ENCODE measurements around the gene ATRIP.

The ATRIP gene

DNA sequence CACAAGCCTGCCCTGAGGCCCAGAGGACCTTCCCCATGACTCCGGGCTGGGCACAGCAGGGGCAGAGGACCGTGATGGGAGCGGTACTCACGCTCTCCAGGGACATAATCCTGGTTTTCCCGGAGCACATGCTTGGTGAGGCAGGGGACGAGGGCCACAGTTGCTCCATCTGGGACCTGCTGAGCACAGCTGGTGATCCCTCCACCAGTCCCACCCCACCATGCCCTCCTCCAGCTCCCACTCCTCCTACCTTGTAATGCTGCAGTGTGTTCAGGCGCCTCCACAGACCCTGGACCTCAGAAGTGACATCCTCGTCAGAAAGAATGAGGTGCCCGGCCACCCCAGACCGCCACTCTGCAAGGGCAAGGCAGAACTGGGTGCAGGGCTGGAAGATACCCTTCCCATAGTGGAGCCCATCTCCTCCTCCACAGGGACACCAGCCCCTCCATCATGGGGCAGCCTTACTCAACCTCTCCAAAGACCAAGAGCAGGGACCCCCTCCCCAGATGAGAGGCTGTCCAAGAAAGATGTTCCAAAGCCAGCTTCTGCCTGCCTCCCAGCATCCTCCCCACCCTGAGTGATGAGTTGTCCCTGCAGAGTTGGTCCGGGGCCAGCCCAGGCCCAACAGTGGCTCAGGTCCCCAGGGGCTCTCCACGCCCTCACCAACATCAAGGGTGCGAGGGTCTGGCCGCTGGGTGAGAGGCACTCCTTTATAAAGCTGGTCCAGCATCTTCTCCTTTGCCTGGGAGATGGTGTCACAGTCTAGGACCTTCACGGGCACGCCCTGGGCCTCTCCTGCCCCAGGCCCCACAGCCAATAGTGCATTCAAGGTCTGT, 36.1 kb upstream of the ATRIP start:
- DNase-seq = no peak

DNA sequence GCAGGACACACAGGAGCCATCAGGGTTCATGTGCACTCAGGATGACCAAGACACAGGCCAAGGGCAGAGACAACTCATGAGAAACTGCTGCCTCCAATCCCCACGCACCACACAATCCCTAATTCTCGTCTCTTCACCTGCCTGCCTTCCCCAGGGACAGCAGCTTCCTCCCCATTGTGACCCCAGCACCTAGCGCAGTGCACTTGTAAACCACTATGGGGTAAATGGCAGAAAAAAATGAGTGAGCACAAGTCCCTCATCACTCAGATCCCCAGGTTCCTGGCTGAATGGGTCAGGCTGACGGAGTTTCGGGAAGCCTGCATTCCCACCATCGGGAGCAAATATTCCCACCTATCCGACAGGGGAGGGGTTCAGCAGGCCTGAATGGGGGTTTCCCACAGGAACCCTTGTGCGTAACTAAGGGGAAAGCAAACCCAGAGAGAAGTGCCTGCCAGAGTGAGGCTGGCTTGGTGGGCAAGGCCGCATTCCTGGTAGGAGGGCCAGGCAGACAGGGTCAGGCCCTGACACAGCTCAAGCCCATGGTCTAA, 35.4 kb upstream of the ATRIP start:
- DNase-seq = no peak

DNA sequence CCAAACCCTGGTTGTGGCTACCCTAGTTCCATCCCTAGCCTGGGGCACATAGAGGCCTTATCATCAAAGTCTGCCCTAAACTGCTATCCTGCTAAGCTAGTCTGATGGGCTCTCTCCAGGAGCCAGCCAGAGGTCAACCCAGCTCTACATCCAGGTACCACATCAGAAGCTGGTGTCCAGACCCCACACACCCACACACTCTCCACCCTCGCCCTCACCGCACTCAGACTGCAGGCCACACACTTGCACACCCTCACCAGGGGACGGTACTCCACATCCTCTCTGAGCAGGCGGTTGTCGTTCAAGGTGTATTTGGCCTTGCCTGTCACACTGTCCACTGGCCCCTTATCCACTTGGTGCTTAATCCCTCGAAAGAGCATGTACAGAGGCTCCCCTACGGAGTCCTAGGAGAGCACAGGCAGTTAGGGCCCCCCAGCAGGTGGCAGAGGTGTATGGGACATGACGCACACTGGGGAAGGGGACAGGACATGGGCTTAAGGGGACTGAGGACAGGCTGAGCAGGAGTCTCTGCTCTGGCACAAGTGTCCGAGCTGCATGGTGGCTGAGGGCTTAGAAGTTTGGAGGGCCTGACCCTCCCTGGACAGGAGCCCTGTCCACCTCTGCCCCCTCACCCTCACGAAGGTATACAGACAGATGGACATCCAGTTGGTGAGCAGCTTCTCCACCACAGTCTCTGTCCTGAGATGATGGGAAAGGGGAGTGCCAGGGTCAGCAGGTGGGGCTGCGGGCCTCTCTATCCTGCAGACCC, 34.7 kb upstream of the ATRIP start:
- no peak for DNase-seq

DNA sequence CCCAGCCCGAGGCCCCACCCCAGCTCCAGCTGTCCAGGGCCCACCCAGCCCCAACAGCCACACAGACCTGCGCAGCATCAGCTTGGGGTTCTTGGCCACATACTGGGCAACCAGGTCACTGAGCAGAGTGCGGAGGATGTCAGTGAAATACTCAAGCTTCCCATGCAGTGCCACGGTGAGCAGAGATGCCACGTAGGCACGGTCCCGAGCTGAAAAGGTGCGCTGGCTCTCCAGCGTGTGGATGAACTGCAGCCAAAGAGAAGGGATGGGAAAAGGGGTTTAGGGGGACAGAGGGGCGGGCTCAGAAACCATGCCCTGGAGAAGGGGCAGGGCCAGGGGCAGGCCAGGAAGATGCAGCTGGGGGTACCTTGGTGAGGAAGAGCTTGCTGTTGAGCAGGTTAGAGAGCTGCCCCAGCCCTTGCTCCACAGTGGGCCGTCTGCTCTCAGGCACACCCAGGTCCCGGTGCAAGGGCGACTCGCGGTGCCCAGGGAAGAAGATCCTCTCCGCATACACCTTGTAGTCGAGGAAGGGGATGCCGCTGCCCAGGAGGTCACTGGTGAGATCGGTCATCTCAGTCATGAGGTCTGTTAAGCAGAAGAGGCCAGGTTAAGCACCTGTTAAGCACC, 34.0 kb upstream of the ATRIP start:
- no peak for DNase-seq

DNA sequence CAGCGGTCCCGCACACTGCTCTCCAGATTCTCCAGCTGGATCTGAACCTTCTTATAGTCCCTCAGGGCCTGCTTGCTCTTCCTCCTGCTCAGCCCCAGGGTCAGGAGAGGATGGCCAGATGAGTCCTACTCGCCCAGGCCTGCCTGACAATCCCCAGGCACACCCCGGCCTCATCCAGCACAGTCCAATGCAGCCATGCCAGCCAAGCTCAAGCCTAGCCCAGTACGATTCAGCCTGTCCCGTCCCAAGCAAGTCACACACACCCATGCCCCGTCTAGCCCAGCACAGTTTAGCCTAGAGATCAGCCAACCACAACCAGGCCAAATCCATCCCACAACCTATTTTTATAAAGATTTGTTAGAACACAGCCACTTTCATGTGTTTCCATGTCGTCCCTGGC, 33.5 kb upstream of the ATRIP start:
- DNase-seq = no peak

DNA sequence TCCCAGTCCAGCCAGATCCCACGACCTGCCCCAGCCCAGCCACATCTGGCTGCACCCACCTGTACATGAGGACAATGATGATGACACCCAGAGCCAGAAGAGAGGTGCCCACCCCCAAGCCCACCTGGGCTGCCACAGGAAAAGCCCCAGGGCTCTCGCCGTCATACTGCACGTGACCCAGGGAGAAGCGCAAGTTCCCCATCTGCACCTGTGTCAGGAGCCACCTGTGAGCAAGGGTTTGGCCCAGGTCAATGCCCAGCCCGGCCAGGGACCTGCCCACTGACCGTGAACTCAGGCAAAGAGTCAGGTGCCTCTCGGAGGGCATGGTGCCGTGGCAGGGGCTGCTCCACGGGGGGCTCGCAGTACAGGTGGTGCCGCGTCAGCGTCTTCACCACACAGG, 32.9 kb upstream of the ATRIP start:
- no peak for DNase-seq

DNA sequence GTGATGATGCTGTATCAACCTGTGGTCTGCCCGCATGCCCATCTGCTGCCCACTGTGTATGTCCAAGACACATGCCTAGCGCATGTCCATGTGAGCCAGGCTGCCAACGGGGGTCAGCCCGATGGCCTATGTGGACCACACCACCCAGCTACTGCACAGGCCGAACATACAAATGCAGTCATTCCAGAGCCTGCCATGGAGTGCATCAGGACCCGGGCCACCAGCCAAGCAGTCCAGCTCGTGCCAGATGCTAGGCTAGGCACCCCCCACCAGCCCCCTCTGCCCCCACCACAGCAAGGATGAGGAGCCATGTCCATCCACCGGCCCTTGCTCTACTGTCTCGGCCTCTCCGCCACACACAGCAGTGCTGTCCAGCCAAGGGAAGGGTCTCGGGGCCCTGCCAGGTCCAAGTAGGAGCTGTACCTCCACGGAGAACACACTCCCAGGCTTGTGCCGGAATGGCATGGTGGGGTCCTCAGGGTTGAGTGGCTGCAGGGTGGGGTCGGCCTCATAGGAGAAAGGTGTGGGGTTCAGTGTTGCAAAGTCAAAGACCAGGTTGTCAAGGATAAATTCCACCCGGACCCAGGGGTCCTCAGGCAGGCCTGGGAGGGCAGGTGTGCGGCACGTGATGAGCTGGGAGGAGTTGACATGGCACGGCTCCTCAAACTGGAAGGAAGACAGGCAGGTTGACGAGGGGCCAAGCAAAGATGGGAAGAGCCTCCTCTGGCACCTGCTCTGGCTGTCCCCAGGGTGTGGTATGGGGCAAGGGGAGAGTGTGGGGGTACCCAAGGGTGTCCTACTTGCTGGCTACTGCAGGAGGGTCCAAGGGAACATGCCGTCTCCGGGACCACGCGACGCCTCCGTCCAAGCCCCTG, 31.9 kb upstream of the ATRIP start:
- no peak for DNase-seq

DNA sequence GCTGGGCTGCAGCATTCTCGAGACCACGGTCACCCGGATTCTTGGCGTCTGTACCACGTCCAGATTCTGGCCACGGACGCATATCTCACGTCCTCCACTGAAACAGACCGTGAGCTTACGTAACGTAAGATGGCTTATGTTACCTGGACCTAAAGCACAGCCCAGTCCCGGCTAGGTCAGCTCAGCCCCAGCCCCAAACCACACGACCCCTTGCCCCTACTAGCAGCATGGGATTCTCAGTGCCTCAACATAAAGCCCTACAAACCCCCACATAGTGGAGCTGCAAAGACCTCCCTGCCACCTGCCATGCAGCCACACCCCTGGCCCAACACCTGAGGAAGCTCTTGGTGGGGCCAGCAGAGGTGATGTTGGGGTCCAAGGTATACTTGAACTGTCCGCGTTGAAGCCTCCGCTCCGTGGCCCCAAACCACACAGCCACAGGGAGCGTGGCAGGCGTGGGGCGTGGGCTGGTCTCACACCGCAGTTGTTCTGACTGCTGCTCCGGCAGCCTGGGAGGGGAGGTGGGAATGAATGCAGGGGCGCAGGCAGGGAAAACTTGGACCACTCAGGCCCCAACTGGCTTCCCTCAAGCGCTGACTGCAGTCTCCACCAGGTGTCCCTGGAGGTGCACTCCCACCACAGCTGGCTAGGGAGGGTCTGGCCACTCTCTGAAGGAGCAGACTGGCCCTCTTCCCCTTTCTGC, 31.1 kb upstream of the ATRIP start:
- DNase-seq = no peak

DNA sequence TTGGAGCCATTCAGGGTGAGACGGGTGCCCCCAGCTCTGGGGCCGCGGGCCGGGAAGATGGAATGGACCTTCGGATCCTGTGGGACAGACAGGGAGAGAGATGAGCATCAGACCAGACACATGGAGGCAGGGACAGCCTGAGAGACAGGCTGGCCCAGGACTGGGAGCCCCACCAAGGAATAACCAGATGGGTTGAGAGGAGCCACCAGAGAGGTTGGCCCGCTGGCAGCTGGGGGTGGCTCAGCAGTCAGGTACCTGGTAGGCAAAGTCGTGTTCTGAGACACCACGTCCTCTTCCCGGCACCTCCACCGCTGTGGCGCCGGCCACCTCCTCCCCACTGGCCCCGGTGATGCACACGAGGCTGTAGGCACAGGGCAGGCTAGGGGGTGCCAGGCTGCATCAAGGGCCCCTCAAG, 30.4 kb upstream of the ATRIP start:
- no peak for DNase-seq

DNA sequence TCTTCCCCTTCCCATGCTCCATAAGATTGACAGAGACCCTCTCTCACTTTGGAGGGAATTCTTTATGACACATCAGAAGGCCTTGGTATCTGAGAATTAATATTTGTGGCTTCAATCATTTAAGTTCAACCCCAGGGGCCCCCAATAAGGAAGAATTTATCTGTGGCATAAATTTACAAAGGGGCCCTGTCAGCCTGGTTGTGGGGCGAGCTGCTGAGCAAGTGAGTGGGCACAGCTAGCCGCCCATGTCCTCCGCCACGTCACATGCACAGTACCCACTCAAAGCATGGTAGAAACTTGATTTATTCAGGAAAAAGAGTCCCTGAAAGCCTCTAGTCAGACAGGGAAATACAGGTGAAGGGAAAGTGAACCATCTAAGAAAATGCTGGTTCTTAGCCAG, 30.0 kb upstream of the ATRIP start:
- DNase-seq = no peak

DNA sequence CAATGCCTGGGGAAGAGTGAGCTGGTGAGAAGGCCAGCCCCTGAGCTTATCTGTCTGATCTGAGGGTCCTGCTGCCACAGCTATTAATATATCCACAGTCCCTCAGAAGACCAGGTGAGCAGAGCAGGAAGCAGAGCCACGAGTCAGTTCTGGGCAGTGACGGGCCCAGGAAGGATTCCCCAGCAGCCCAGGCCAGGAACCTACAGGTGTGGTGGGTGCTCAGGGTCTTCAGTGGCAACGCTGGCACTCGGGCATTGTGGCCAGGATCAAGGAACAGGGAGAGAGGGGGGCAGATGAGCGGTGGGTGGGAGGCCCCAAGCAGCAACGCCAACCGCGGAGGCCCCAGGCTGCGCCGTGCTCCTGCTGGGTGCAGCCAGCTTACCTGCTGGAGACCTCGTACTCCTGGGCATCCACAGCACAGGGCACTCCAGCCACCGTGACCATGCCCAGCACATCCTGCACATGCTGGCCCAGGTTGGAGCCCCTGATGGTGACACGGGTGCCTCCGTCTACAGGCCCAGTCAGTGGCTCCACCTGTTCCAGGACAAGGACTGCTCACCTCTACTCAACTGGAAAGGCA, 28.9 kb upstream of the ATRIP start:
- DNase-seq = no peak

DNA sequence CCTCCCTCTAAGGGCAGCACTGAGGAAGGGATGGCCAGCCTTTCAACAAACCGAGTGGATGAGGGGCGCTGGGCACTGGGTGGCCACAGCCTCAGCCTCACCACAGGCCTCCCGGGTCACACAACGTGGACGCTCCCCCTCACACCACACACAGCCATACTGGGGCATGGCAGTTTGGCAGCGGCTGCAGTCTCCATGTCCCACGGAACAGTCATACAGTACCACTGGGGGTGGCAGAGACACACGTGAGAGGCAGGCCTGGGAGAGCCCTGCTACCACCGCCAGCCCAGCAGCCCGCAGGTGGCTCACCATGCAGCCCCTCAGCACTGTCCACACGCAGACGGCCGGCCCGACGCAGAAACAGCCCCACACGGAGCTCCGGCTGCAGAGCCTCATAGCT, 28.4 kb upstream of the ATRIP start:
- no peak for DNase-seq

DNA sequence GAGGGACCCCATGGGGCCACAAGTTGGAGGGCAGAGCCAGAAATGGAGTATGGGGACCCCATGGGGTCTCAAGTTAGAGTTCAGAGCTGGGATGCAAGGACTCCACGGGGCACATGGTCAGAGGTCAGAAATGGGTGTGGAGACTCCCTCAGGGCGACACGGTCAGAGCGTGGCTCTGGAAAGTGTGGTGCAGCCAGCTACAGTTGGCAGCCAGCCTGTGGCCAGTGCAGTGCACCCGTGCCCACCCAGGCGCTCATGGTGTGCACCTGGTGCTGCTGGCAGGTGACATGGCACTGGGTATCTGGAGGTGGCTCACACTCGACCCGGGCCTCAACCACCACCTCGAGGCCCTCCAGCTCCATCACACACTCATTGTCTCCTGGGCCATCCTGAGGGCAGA, 27.9 kb upstream of the ATRIP start:
- DNase-seq = no peak

DNA sequence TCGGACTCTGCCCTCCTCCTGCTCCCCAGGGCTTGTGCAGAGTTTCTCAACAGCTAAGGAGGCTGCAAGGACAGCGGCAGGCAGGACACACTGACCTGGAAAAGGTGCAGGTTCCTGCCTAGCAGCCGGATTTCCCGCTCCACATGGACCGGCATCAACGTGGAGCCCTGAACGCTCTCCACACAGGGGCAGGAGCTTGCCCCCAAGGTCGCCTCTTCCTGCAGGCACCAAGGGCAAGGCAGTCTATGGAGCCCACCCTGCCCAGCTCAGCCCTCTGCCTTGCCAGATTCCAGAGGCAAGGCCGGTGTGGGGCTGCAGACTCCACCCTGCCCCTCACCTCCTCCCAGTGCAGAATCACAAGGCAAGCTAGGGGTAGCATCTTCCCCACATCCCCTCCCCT, 27.4 kb upstream of the ATRIP start:
- DNase-seq = no peak

DNA sequence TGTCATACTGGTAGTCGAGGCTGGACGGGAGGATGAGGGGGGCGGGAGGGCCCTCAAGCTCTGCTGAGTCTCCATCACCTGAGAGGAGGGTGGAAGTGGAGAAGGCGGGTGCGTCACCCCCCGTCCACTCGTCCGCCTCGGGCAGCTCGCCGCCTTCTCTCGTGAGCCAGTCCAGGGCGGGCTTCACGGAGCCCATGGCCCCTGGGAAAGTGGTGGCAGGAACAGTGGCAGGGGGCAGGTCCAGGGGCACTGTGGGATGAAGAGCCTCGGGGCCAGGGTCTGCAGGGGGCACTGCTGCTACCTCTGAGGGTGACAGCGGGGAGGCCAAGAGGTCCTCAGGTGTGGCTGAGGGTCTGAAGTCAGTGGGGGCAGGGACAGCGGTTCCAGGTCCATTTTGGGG, 26.9 kb upstream of the ATRIP start:
- no peak for DNase-seq

DNA sequence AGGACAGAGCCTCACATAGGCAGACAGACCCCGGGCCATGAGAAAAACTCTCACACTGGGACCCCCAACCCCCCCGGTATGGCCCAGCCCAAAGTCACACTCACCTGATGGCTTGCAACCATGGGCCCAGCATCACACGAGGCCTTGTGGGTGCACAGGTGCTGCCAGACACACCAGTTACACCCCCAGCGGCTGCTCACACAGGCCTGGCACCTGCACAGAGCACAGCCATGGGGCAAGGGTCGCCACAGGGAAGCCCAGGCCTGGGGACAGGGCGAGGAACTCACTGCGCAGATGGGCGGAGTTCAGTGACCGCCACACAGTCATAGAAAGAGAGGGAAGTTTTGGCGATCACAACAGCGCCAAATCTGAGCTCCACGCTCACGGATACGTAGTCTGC, 26.0 kb upstream of the ATRIP start:
- no peak for DNase-seq

DNA sequence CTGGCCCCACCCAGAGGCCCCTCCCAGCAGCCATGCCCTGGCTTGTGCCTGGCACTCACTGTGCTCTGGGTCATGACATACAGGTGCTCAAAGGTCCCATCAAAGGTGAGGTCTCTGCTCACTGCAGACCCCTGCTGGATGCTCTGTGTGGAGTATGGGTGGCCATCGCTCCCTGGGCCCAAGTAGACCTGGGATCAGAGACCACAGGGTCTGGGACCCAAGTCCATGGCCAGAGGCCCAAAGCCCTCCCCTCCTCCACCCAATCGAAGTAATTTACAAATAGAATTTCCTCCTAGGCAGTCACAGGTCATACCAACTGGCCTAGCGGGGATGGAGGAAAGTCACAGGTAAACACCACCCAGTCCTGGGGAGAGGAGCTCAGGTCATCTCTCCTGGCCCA, 24.3 kb upstream of the ATRIP start:
- DNase-seq = no peak

DNA sequence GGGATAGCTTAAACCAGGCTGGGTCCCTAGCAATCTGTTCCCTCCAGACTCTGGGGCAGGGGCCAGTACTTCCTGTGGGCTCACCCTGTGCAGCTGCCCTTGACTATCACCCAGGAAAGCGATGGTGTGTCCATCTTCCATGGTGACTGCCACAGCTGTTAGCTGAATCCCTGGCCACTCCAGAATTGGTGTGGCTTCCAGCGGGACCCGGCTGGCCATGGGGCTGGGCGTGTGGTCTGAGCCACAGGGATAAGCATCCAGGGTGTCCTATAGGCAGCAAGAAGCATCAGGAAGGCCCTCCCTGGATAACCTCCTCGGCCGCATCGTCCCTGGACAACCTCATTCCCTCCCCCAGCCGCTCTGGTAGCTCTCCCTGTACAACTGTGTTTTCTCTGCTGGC, 23.9 kb upstream of the ATRIP start:
- DNase-seq = no peak

DNA sequence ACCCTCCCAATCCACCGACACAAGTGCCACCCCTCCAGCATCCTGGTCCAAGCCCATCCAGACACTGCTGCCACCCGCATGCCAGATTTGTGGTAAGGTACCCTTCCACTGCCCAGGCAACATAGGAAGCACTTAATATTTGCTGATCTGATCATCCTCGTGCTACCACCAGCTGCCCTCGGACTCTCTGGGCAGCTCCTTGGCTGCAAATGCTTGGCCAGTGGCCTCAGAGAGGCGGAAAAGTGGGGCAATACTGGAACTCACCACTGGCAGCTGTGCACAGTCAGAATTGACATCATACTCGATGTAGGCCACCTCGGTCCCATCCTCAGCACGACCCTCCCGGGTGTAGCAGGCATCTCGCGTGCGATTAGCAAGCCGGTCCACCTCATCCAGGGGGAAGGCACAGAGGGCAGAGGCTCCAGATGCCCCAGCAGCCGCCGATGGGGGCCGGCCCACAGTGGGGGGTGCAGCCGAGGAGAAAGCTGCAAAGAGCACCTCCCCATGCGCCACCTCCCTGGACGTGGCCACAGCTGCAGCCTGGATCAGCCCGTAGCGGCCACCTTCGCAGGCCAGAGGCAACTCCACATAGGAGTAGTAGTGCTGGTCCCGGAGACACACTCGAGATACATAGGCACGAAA, 23.2 kb upstream of the ATRIP start:
- DNase-seq = no peak

DNA sequence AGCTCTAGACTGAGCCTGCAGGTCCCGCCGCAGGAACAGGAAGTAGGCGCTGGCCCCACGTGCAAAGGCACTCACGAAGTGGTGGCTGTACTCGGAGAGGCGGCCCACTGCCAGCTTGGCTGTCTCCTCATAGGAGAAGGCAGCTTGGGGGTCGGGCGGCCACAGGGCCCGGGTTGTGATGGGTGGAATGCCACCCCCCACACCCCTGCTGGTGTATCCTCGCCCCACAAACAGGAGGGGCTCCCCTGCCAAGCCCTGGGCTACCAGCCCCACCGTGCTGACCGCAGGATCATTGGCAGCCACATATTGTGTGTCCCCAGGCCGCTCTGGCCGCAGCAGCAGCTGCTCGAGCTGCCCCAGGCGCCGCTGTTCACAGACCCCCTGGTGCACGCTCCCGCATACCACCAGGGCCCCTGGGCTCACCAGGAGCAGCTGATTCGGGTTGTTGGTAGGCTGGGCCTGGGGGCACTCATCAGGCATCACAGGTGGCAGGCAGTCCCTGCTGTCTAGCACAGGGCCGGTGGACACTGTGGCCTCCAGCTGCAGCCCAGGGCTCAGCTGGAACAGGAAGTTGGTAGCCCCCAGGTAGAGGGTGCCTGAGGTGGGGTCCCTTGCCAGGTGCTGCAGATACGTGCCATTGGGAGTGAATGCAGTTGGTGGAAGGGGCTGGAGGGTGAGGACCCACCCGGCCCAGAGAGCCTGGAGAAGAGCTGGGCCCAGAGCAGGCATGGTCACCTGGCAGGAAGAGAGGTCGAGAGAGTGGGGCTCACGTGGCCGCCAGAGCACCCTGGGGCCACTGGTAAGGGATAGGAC, 22.4 kb upstream of the ATRIP start:
- no peak for DNase-seq
